GM19372 (cell line): ENCODE measurements around the gene EFCAB8.

Experiments used
- ATAC-seq: cut with Tn5 transposase; IDR thresholded peaks from one replicate; pipeline ENCODE4 v1.9.1; 2021; ENCODE audit warnings: mild to moderate bottlenecking, low read depth, moderate library complexity; ENCODE audit not compliant: unreplicated experiment

EFCAB8 gene

DNA sequence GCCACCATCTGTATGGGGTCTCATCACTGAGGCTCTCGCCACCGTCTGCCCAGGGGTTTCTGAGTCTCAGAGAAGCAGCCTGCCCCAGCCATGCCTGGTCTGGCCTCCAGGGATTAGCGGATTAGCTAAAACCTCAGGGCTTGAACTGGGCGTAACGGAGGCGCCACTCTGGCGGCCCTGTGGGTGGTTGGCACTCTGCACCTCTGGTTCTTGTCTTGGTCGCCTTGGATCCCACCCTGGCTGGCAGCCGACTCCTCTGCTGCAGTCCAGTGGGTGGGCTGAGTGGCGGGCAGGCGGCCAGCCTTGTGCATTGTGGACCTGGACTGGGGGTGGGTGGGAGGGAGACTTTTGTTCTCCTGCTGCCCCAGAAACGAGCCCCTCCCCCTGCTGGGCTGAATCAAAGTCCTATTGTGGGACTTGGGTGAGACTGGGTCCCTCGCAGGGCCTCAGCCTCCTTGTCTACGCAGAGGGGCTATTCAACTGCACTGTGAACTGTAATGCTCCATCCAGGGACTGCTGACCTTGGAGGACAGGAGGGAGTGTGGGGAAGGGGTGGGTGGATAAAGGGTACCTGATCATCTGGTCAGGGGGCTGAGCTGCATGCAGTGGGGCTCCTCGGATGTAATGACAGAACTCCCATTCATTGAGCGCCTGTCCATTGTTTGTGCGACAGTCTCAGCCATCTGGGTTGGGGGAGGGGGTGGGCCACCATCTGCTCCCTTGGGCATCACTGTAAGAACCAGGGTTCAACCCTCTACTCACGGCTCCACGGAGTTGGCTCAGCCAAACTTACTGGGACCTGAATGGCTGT lies 121.6 kb downstream of the EFCAB8 start:
- no peak for ATAC-seq

GRCh38 chr20:32980990-32981389 lies 122.3 kb downstream of the EFCAB8 start:
- ATAC-seq: no peak

GRCh38 chr20:32982617-32983458 lies 124.1 kb downstream of the EFCAB8 start:
- no peak for ATAC-seq

- no peak for ATAC-seq
These were observed 124.9 kb downstream of the EFCAB8 start for GRCh38 chr20:32983459-32984112.

DNA sequence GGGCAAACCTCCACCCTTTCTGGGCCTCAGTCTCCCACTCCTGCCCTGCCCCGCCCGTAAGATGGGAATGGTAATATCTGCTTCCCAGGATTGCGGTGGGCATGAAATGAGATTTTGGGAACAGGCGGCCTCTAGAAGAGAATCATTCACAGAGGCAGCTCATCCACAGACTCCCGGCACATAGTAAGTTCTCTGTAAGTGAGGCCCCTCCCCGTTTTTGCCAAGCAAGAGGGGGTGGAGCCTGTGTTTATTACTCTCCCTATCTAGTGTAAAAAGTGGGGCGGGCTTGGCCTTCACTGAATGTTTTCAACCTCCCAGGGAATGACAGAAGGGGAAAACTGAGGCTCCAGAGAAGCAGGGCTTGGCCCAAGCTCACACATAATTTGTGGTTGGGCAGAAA lies 125.5 kb downstream of the EFCAB8 start:
- ATAC-seq: no peak

DNA sequence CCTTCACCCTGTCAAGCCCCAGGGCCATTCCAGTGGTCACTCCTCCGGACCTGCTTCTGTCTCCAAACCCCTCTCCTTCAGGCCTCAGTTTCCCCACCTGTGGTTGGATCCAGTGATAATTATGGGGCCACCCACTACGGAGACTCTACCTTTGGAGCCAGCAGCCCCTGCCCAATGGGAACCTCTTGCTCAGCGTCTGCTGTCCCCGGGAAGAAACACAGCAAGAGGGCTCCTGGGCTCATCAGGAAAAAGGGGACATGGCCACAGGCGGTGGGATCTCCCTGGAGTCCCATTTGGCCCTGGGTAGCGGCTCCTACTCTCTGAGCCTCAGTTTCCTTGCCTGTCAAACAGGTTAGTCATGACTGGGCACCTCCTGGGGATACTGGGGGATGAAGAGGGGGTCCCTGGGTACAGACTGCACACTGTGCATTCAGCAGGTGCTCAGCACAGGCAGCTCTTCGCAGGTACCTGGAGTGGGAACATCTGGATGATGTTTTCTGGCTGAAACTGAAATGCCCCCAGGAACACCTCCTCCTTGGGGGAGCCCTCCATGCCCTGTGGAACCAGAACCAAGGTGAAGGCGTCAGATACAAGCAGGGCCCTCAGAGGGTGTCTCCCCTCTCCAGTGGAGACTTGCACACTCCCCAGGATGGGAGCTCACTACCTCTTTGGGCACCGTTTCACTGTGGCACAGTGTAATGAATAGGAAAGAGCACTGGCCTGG lies 126.1 kb downstream of the EFCAB8 start:
- no peak for ATAC-seq

GRCh38 chr20:32985596-32985995 lies 126.9 kb downstream of the EFCAB8 start:
- no peak for ATAC-seq

- no peak for ATAC-seq
These were observed 127.7 kb downstream of the EFCAB8 start for GRCh38 chr20:32986331-32986966.

DNA sequence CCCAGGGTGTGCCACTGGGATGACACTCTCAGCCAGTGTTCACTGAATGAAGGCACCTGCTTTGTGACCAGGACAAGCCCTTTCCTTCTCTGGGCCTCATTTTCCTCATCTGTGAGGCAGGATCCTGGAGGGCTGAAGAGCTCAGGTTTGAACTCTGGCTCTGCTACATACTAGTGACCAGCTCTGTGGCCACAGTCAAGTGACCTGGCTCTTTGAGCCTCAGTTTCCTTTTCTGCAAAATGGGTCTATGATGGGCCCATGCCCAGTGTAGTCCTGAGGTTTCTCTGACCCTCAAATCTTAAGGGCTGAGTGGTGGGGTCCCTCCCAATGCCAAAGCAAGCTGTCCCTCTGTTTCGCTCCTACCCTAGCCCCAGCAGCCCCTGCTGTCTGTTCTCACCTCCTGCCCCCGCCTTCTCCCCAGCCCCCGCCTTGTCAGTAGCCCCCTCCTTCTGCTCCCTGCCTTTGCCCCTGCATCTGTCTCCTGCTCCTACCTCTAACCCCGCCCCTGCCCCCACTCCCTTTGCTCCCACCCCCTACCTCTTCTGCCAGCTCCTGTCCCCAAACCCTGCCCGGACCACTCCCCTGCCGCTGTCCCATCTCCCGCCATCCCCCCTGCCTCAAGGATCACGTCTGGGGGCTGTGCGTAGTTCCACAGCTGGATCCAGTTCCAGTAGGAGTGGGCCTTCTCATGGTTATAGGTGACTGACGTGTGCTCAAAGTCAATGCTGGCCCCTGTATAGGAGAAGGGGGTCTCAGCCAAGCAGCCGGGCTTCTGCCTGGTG lies 128.5 kb downstream of the EFCAB8 start:
- no peak for ATAC-seq

- ATAC-seq: no peak
These were observed 129.3 kb downstream of the EFCAB8 start for GRCh38 chr20:32988008-32988407.

DNA sequence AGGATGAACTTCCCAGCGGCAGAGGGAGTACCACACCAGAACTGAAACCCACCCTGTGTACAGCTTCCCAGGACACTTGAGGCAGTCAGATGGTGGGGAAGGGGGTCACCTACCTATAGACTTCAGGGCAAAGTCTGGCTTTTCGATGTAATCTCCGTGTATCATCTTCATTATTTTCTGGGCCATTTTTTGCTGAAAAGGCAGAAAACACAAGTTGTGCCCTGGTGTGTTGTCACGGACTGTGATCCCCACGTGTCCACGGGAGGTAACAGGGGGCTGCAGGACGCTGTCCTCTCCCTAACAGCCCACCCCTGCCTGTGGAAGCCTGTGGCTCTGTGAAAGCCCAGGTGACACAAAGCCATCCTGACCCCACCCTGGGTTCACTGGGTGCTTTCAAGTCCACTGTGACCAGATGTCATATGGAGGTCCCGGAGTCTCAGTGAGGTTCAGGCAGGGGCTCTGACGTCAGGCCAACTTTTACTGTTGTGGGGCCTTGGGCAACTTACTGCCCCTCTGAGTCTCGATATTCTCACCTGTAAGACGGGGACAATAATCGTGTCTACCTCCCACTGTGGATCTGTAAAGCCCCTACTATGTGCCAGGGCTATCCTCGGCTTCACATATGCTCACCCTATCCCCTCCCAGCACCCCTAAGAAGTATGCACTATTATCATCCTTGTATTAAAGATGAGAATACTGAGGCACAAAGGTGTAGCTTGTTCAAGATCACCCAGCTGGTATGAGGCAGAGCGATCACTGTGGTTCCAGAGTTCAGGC lies 131.0 kb downstream of the EFCAB8 start:
- no peak for ATAC-seq

- no peak for ATAC-seq
These were observed 131.7 kb downstream of the EFCAB8 start for GRCh38 chr20:32990426-32990825.

DNA sequence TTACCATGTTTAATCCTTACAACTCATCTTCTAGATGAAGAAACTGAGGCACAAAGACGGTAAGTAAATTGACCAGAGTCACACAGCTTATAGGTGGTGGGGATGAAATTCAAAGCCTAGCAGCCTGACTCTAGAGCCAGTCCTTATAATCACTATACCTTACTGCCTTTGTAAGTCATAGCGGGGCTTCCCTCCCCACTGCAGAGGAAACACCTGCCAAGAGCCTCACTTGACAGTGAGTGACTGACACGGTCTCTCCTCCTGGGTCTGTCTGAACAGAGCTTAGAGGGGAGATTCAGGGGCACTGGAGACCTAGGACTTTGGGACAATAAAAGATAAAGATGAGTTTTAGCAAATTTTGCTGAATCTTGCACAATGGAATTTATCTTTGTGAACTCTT lies 132.7 kb downstream of the EFCAB8 start:
- no peak for ATAC-seq

DNA sequence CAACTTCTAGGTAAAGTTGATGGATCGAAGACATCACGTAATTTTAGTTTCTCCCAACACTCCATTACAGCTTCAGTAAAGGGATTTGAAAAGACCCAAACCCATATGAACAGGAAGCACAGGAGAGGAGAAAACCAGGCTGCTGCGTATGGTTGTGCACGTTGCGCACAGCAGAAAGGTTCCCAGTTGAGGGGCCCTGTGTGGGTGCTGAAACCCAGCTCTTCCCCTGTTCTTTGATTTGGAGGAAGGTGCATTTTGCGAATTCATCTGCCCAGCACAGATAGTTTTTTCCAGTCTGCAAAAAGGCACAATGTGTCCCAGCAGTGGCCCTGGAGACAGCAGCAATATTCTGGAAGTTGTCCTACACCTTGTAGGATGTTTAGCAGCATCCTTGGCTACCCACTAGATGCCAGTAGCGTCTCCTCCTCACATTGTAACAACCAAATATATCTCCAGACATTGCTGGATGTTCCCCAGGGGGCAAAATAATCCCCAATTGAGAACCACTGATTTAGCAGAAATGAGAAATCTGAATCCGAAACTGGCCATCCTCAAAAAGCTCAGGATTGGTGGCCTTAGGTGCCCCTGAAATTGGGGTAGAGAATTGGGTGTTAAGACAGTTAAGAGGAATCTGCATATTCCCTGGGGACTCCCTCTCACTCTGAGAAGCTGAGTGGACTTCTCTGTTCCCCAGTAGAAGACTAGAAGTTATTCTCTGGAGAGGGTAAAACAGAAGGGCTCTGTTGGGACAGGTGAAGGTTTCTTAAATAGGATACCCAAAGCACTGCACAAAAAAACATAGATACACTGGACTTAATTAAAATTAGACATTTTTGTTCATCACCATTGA lies 133.3 kb downstream of the EFCAB8 start:
- ATAC-seq: no peak

DNA sequence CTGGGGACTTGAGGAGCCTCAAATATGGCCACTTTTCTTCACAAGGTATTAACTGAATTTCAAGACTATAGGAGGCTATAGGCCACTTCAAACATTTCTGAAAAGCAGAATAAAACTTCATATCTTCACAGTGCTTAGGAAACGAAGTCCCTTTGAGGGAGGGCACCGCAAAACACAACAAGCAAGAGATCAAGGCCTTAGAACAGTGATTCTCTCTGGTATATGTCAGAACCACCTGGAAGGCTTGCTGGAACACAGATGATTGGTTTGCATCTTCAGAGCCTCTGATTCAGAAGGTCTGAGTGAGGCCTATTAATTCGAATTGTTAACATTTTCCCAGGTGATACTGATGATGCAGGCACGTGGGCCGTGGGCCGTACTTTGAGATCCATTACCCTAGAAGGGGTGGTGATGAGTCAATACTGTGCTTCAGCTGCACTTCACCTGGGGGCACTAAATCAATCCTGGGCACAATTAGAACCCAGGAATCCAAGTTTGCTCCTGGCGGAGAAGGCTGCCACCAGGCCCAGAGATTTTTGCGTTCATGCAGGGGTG lies 134.8 kb downstream of the EFCAB8 start:
- no peak for ATAC-seq

- ATAC-seq: no peak
These were observed 137.1 kb downstream of the EFCAB8 start for GRCh38 chr20:32995802-32996201.

- ATAC-seq: no peak
These were observed 138.7 kb downstream of the EFCAB8 start for GRCh38 chr20:32997431-32997830.
